H1 (cell line): ENCODE results near the gene TMEM125. TPM values are rescaled to one million over a fixed set of nuclear protein-coding genes. Genes with fewer than 3 reads are reported as not detected.

Source experiments
- CBX5 ChIP-seq: fragments of 300-800, 300-1000 bp; sonication (generic); IDR thresholded peaks from 2 replicates; pipeline ENCODE4 v1.7.1; 2016; ENCODE audit warnings: antibody characterized with exemption, low read length, low read depth
- CHD7 ChIP-seq: fragments of 300-600 bp; sonication (generic); IDR thresholded peaks from 2 replicates; pipeline ENCODE4 v1.7.1; 2012; ENCODE audit warnings: low read length, moderate library complexity, mild to moderate bottlenecking, inconsistent platforms; ENCODE audit not compliant: insufficient replicate concordance
- CTBP2 ChIP-seq: IDR thresholded peaks from 2 replicates; pipeline ENCODE4 v1.7.0; 2011; ENCODE audit warnings: borderline replicate concordance, mild to moderate bottlenecking, moderate library complexity, mixed read lengths, low read length; ENCODE audit not compliant: insufficient read depth, insufficient read length
- GTF2F1 ChIP-seq: IDR thresholded peaks from 2 replicates; pipeline ENCODE4 v1.6.1; 2012; ENCODE audit warnings: low read depth, low read length, improper control_type of control experiment, borderline replicate concordance
- KDM5A ChIP-seq: fragments of 200-600 bp; IDR thresholded peaks from 2 replicates; pipeline ENCODE4 v1.7.1; 2012; ENCODE audit warnings: mild to moderate bottlenecking, low read length, inconsistent platforms, mixed read lengths
- POLR2AphosphoS5 ChIP-seq: IDR thresholded peaks from 2 replicates; pipeline ENCODE4 v1.6.1; 2011; ENCODE audit warnings: low read depth, low read length
- POU5F1 ChIP-seq: IDR thresholded peaks from 2 replicates; pipeline ENCODE4 v1.6.1; 2011; ENCODE audit warnings: low read depth, mild to moderate bottlenecking, low read length, moderate library complexity
- RAD21 ChIP-seq, 2 experiments: IDR thresholded peaks in 1 of 2; conservative IDR thresholded peaks in 1 of 2; 2 replicates each; pipeline ENCODE4 v1.6.1; 2011; ENCODE audit warnings: low read depth in 2 of 2, low read length in 2 of 2, improper control_type of control experiment in 1 of 2, inconsistent platforms in 1 of 2, mild to moderate bottlenecking in 1 of 2, moderate library complexity in 1 of 2
- SIX5 ChIP-seq: IDR thresholded peaks from 2 replicates; pipeline ENCODE4 v1.6.1; 2011; ENCODE audit warnings: mild to moderate bottlenecking, low read depth, low read length
- SP1 ChIP-seq: IDR thresholded peaks from 2 replicates; pipeline ENCODE4 v1.6.1; 2011; ENCODE audit warnings: low read depth, low read length
- polyA plus RNA-seq, 7 experiments: library from polyadenylated mRNA; depleted of rRNA in 3 of 7; stranded (reverse) in 5 of 7; unstranded in 2 of 7; fragments of >200 nt in 5 of 7; fragments of 200-250 nt in 2 of 7; gene quantifications; 1 replicate in 5 of 7; 2 replicates in 1 of 7; 4 replicates in 1 of 7; pipeline versions ENCODE4 v1.2.1 to v1.2.3, GENCODE V29; 2011 to 2013; ENCODE audit warnings: missing spikeins in 2 of 7, mixed read lengths in 2 of 7
- total RNA-seq: library from RNA; stranded (reverse); fragmentation: NEBNext Ultra II Directional; extraction: Animal tissue kit (Norgen Biotek cat#: 25700); gene quantifications from 2 replicates; pipeline ENCODE4 v1.2.1, GENCODE V29; 2021

TMEM125 gene
- total and polyA plus RNA-seq, 2 of the 8 experiments (the other 6 are each of a cell fraction or from before 2014, with no cell fraction given): 26.5 to 46.7 TPM

GRCh38 chr1:43237121-43237520, 32.7 kb upstream of the TMEM125 start (continued):
- TF ChIP-seq CHD7: no peak
- TF ChIP-seq POLR2AphosphoS5: no peak
- no peak for TF ChIP-seq SP1
- TF ChIP-seq SIX5: no peak
- no peak for TF ChIP-seq POU5F1
- TF ChIP-seq CTBP2: no peak
- no peak for TF ChIP-seq GTF2F1
- TF ChIP-seq KDM5A: no peak
- no peak for TF ChIP-seq CBX5
- TF ChIP-seq RAD21 (IDR thresholded peaks at IDR 0.05 in 1 of 2, conservative IDR thresholded peaks at IDR 0.05 in 1 of 2; ENCODE audit: low read depth in 2 of 2, low read length in 2 of 2): no peak
